Right atrium auricular region (tissue), 2 donors: ENCODE results near the gene AIF1L. TPM values are rescaled to one million over a fixed set of nuclear protein-coding genes. Genes with fewer than 3 reads are reported as not detected.

Experiments
- DNase-seq: peaks from one replicate; pipeline ENCODE4 v3.0.0-alpha.2; 2019; ENCODE audit warnings: low spot score
- H3K27ac ChIP-seq, 2 donors: fragments of 200-600 bp; sonication (generic); 1 replicate in 1 of 2; 2 replicates in 1 of 2; pipeline ENCODE4 v1.5.1; 2016 to 2019
- H3K27me3 ChIP-seq, 2 donors: fragments of 200-600 bp; sonication (generic); one replicate each; pipeline versions ENCODE4 v1.5.1 to v1.6.0; 2017 to 2019
- H3K36me3 ChIP-seq: fragments of 200-600 bp; sonication (generic); one replicate; pipeline ENCODE4 v1.5.1; 2016
- H3K4me1 ChIP-seq, 2 donors: fragments of 200-600 bp; sonication (generic); one replicate each; pipeline versions ENCODE4 v1.5.1 to v1.6.0; 2017 to 2019
- H3K4me3 ChIP-seq, 2 donors: fragments of 200-600 bp; sonication (generic); 1 replicate in 1 of 2; 2 replicates in 1 of 2; pipeline ENCODE4 v1.5.1; 2017 to 2019; ENCODE audit warnings: mild to moderate bottlenecking in 1 of 2, moderate library complexity in 1 of 2
- H3K9me3 ChIP-seq, 2 donors: fragments of 200-600 bp; sonication (generic); one replicate each; pipeline ENCODE4 v1.5.1; 2019
- CTCF ChIP-seq, 2 donors: fragments of 200-600 bp; sonication (generic); IDR thresholded peaks; one replicate each; pipeline ENCODE4 v1.5.1; 2019; ENCODE audit warnings: antibody characterized with exemption in 2 of 2
- total RNA-seq, 2 donors: library from RNA; depleted of rRNA; stranded (reverse); fragments of >200 nt; gene quantifications; one replicate each; pipeline ENCODE4 v1.1.0, GENCODE V29; 2016

Gene AIF1L
- total RNA-seq, 2 donors from 2014 or later, result 15.4 to 27.3 TPM

DNA sequence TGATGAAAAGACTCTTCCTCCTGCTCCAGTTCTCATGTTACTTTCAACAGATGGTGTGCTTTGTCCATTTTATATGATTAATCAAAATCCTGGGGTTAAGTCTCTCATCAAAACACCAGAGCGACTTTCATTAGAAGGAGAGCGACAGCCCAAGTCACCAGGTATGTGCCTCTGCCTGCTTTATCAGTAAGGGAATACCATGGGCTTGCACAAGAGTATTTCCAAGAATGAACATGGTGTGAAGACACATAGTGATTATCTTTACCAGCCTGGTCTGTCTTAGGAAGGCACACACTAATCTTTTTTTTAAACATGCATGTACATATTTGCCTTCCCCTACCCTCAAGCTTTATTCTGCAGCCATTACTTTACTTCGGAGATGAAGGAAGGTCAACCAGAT lies 44.2 kb downstream of the AIF1L start:
- H3K4me1 ChIP-seq, result no peaks in the 10 kb centered on the region
- no peaks in the 10 kb centered on the region for H3K27me3 ChIP-seq
- DNase-seq, result no peak
- peaks cover 79% of the 10 kb centered on the region for H3K36me3 ChIP-seq
- H3K4me3 ChIP-seq, result no peak overlapping the region
- TF ChIP-seq CTCF (IDR thresholded peaks at IDR 0.05), result no peak
- H3K9me3 ChIP-seq, result no peaks in the 10 kb centered on the region
- no peak overlapping the region for H3K27ac ChIP-seq

- H3K4me3 ChIP-seq, result no peak overlapping the region
- no peak for TF ChIP-seq CTCF (IDR thresholded peaks at IDR 0.05)
- no peak for DNase-seq
- no peaks in the 10 kb centered on the region for H3K4me1 ChIP-seq
- no peak overlapping the region for H3K27ac ChIP-seq
- no peaks in the 10 kb centered on the region for H3K27me3 ChIP-seq
- H3K9me3 ChIP-seq, result no peaks in the 10 kb centered on the region
- peaks cover 79% of the 10 kb centered on the region for H3K36me3 ChIP-seq
Observed at GRCh38 chr9:131142160-131142559, 45.8 kb downstream of the AIF1L start.

DNA sequence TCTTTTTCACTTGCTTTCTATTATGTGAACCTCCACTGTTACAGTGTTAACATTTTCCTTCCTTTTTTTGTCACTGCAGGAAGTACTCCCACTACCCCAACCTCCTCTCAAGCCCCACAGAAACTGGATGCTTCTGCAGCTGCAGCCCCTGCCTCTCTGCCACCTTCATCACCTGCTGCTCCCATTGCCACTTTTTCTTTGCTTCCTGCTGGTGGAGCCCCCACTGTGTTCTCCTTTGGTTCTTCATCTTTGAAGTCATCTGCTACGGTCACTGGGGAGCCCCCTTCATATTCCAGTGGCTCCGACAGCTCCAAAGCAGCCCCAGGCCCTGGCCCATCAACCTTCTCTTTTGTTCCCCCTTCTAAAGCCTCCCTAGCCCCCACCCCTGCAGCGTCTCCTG lies 47.9 kb downstream of the AIF1L start:
- no peak overlapping the region for H3K27ac ChIP-seq
- no peaks in the 10 kb centered on the region for H3K9me3 ChIP-seq
- no peak for DNase-seq
- no peaks in the 10 kb centered on the region for H3K4me1 ChIP-seq
- H3K4me3 ChIP-seq, result no peak overlapping the region
- no peaks in the 10 kb centered on the region for H3K27me3 ChIP-seq
- no peak for TF ChIP-seq CTCF (IDR thresholded peaks at IDR 0.05)
- peaks cover 84% of the 10 kb centered on the region for H3K36me3 ChIP-seq

GRCh38 chr9:131145245-131145644 lies 48.9 kb downstream of the AIF1L start:
- H3K27me3 ChIP-seq, result no peaks in the 10 kb centered on the region
- H3K9me3 ChIP-seq, result no peaks in the 10 kb centered on the region
- H3K36me3 ChIP-seq, result peaks cover 84% of the 10 kb centered on the region
- no peak overlapping the region for H3K27ac ChIP-seq
- H3K4me1 ChIP-seq, result no peaks in the 10 kb centered on the region
- no peak for TF ChIP-seq CTCF (IDR thresholded peaks at IDR 0.05)
- H3K4me3 ChIP-seq, result no peak overlapping the region
- DNase-seq, result no peak

DNA sequence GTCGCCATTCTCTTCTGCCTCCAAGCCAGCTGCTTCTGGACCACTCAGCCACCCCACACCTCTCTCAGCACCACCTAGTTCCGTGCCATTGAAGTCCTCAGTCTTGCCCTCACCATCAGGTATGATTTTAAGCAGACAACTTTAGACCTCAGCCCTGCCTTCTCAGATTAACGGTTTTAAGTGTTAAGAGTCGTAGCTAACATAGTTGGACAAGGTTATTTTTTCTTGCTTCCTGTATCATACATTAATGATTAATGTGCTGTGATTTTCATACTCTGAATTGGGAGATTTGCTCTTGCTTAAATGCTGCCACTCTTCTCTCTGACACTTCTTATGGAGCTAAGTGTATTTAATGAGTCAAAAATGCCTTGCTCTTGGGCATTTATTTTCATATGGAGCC lies 49.9 kb downstream of the AIF1L start:
- no peak overlapping the region for H3K27ac ChIP-seq
- H3K27me3 ChIP-seq, result no peaks in the 10 kb centered on the region
- DNase-seq, result no peak
- H3K9me3 ChIP-seq, result no peaks in the 10 kb centered on the region
- H3K4me3 ChIP-seq, result no peak overlapping the region
- H3K36me3 ChIP-seq, result peaks cover 86% of the 10 kb centered on the region
- no peak for TF ChIP-seq CTCF (IDR thresholded peaks at IDR 0.05)
- no peaks in the 10 kb centered on the region for H3K4me1 ChIP-seq

DNA sequence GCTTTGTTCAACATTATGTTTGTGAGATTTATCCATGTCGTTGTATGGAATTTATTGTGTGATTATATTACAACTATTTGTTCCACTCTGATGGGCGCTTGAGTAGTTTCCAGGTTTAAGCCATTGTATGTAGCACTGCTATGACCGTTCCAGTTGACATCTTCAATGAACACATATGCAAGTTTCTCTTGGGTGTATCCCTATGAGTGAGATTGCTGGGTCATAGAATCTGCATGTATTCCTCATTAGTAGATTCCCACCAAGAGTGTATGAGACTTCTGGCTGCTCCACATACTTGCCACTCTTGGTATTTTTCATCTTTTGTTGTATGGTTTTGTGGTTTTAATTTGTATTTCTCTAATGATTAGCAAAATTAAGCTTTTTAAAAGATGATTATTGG lies 51.9 kb downstream of the AIF1L start:
- no peak overlapping the region for H3K4me3 ChIP-seq
- peaks cover 93% of the 10 kb centered on the region for H3K36me3 ChIP-seq
- no peak for DNase-seq
- no peaks in the 10 kb centered on the region for H3K4me1 ChIP-seq
- no peaks in the 10 kb centered on the region for H3K9me3 ChIP-seq
- H3K27ac ChIP-seq, result no peak overlapping the region
- H3K27me3 ChIP-seq, result no peaks in the 10 kb centered on the region
- TF ChIP-seq CTCF (IDR thresholded peaks at IDR 0.05), result no peak
